HepG2 (cell line): ENCODE data around the gene CD300LF. TPM values are rescaled to one million over a fixed set of nuclear protein-coding genes. Genes with fewer than 3 reads are reported as not detected.

ENCODE experiments used
- NFE2L1 ChIP-seq: sonication (generic); formaldehyde crosslinking; IDR thresholded peaks from 2 replicates; pipeline ENCODE4 v1.4.0; 2020; ENCODE audit warnings: missing genetic modification reagents, mild to moderate bottlenecking, borderline replicate concordance
- ZNF205 ChIP-seq: IDR thresholded peaks from 2 replicates; pipeline ENCODE4 v1.6.1; 2018; ENCODE audit warnings: missing biosample characterization, missing genetic modification reagents
- ZNF552 ChIP-seq: sonication (generic); formaldehyde crosslinking; IDR thresholded peaks from 2 replicates; pipeline ENCODE4 v1.9.0; 2022; ENCODE audit warnings: missing genetic modification reagents, mild to moderate bottlenecking, borderline replicate concordance
- ZNF75D ChIP-seq: sonication (generic); formaldehyde crosslinking; IDR thresholded peaks from 2 replicates; pipeline ENCODE4 v1.8.1; 2023; ENCODE audit warnings: missing genetic modification reagents, mild to moderate bottlenecking, borderline replicate concordance
- ZNF777 ChIP-seq: sonication (generic); formaldehyde crosslinking; IDR thresholded peaks from 2 replicates; pipeline ENCODE4 v1.4.0; 2020; ENCODE audit warnings: missing genetic modification reagents
- ZNF792 ChIP-seq: IDR thresholded peaks from 2 replicates; pipeline ENCODE4 v1.6.1; 2016
- ZNF891 ChIP-seq: sonication (generic); formaldehyde crosslinking; IDR thresholded peaks from 2 replicates; pipeline ENCODE4 v1.5.0; 2020; ENCODE audit warnings: mild to moderate bottlenecking, missing genetic modification reagents
- polyA plus RNA-seq, 8 experiments: library from polyadenylated mRNA; depleted of rRNA in 3 of 8; stranded (reverse) in 7 of 8; unstranded in 1 of 8; fragments of >200 nt; fragmentation: Illumina TruSeq in 4 of 8; extraction: Trizol in 4 of 8; gene quantifications; 2 replicates each; pipeline versions ENCODE4 v1.2.1 to v1.2.3, GENCODE V29; 2011 to 2016; ENCODE audit warnings: low read depth in 4 of 8, missing spikeins in 1 of 8, mixed read lengths in 1 of 8; ENCODE audit not compliant: insufficient read depth in 1 of 8
- total RNA-seq, 5 experiments: library from RNA; depleted of rRNA; stranded (reverse); fragments of >200 nt; fragmentation: Illumina TruSeq; extraction: Trizol; gene quantifications; 2 replicates each; pipeline ENCODE4 v1.2.3, GENCODE V29; 2016; ENCODE audit warnings: low read depth in 1 of 5
- TF ChIP-seq, protein P1 (sequence below): sonication (generic); formaldehyde crosslinking; IDR thresholded peaks from 2 replicates; pipeline ENCODE4 v1.5.1; 2020; ENCODE audit warnings: mild to moderate bottlenecking, missing genetic modification reagents, moderate library complexity
- TF ChIP-seq, protein P2 (sequence below): sonication (generic); formaldehyde crosslinking; IDR thresholded peaks from 2 replicates; pipeline ENCODE4 v1.4.0; 2020; ENCODE audit warnings: missing genetic modification reagents
- TF ChIP-seq, protein P3 (sequence below): sonication (generic); formaldehyde crosslinking; IDR thresholded peaks from 2 replicates; pipeline ENCODE4 v1.8.0; 2022; ENCODE audit warnings: missing genetic modification reagents, mild to moderate bottlenecking, moderate library complexity, borderline replicate concordance
- TF ChIP-seq, protein P4 (sequence below): sonication (generic); formaldehyde crosslinking; IDR thresholded peaks from 2 replicates; pipeline ENCODE4 v1.4.0; 2020; ENCODE audit warnings: missing genetic modification reagents, low read depth, mild to moderate bottlenecking, borderline replicate concordance
- TF ChIP-seq, protein P5 (sequence below): sonication (generic); formaldehyde crosslinking; IDR thresholded peaks from 2 replicates; pipeline ENCODE4 v1.4.0; 2020; ENCODE audit warnings: low read depth, mild to moderate bottlenecking, missing genetic modification reagents
- TF ChIP-seq, protein P6 (sequence below): sonication (generic); formaldehyde crosslinking; IDR thresholded peaks from 2 replicates; pipeline ENCODE4 v1.4.0; 2020; ENCODE audit warnings: missing genetic modification reagents
- TF ChIP-seq, protein P7 (sequence below): IDR thresholded peaks from 2 replicates; pipeline ENCODE4 v1.6.1; 2018; ENCODE audit warnings: missing genetic modification reagents, mild to moderate bottlenecking, missing compliant biosample characterization

CD300LF gene
- total and polyA plus RNA-seq, 2 of the 13 experiments (the other 11 are each of a cell fraction or from before 2014, with no cell fraction given): not detected

DNA sequence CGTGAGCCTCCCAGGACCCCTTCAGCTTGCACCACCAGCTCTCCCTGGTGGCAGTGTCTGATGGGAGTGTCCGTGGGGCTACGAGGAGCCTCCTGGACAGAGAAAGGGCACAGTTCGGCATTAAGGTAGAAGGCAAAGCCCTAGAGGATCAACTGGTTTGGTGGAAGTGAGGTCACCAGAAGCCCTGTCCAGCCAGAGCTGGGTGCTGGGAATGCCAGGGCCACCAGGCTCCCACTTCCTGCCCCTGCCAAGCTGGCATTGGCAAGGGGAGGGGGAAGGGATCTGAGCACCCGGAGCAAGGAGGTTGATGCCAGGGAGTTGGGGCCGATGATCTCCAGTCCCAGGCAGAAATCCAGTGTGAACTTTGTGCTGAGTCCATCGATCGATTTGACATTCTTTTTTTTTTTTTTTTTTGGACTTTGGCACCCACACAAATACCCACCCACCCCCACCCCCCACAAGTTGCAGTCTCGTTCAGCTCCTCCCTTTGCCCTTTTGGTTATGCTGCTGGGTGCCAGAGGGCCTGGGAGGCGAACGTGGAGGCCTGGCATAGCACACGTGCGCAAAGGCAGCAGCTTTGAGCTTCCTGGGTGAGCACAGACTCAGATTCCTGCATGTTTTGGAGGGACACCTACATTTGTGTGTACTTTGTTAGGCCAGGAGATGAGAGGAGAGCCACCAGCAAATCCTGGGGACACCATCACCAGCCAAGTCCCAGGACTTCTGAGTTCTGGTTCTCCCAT is 37.8 kb upstream of the CD300LF start (continued):
- TF ChIP-seq, protein P1, sequence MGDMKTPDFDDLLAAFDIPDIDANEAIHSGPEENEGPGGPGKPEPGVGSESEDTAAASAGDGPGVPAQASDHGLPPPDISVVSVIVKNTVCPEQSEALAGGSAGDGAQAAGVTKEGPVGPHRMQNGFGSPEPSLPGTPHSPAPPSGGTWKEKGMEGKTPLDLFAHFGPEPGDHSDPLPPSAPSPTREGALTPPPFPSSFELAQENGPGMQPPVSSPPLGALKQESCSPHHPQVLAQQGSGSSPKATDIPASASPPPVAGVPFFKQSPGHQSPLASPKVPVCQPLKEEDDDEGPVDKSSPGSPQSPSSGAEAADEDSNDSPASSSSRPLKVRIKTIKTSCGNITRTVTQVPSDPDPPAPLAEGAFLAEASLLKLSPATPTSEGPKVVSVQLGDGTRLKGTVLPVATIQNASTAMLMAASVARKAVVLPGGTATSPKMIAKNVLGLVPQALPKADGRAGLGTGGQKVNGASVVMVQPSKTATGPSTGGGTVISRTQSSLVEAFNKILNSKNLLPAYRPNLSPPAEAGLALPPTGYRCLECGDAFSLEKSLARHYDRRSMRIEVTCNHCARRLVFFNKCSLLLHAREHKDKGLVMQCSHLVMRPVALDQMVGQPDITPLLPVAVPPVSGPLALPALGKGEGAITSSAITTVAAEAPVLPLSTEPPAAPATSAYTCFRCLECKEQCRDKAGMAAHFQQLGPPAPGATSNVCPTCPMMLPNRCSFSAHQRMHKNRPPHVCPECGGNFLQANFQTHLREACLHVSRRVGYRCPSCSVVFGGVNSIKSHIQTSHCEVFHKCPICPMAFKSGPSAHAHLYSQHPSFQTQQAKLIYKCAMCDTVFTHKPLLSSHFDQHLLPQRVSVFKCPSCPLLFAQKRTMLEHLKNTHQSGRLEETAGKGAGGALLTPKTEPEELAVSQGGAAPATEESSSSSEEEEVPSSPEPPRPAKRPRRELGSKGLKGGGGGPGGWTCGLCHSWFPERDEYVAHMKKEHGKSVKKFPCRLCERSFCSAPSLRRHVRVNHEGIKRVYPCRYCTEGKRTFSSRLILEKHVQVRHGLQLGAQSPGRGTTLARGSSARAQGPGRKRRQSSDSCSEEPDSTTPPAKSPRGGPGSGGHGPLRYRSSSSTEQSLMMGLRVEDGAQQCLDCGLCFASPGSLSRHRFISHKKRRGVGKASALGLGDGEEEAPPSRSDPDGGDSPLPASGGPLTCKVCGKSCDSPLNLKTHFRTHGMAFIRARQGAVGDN: peak; percentile 96
- TF ChIP-seq, protein P2, sequence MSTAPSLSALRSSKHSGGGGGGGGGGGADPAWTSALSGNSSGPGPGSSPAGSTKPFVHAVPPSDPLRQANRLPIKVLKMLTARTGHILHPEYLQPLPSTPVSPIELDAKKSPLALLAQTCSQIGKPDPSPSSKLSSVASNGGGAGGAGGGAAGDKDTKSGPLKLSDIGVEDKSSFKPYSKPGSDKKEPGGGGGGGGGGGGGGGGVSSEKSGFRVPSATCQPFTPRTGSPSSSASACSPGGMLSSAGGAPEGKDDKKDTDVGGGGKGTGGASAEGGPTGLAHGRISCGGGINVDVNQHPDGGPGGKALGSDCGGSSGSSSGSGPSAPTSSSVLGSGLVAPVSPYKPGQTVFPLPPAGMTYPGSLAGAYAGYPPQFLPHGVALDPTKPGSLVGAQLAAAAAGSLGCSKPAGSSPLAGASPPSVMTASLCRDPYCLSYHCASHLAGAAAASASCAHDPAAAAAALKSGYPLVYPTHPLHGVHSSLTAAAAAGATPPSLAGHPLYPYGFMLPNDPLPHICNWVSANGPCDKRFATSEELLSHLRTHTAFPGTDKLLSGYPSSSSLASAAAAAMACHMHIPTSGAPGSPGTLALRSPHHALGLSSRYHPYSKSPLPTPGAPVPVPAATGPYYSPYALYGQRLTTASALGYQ (CRISPR knock-in tag): peak; percentile 86; the same call in 1 of the 2 replicates
- peak; percentile 60; the same call in 1 of the 2 replicates for TF ChIP-seq ZNF792 (CRISPR knock-in tag)
- no peak for TF ChIP-seq NFE2L1
- peak; percentile 17; the same call in 1 of the 2 replicates for TF ChIP-seq ZNF891 (CRISPR knock-in tag)
- TF ChIP-seq, protein P3, sequence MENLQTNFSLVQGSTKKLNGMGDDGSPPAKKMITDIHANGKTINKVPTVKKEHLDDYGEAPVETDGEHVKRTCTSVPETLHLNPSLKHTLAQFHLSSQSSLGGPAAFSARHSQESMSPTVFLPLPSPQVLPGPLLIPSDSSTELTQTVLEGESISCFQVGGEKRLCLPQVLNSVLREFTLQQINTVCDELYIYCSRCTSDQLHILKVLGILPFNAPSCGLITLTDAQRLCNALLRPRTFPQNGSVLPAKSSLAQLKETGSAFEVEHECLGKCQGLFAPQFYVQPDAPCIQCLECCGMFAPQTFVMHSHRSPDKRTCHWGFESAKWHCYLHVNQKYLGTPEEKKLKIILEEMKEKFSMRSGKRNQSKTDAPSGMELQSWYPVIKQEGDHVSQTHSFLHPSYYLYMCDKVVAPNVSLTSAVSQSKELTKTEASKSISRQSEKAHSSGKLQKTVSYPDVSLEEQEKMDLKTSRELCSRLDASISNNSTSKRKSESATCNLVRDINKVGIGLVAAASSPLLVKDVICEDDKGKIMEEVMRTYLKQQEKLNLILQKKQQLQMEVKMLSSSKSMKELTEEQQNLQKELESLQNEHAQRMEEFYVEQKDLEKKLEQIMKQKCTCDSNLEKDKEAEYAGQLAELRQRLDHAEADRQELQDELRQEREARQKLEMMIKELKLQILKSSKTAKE (CRISPR knock-in tag): peak; percentile 69; the same call in 1 of the 2 replicates
- TF ChIP-seq ZNF205 (CRISPR knock-in tag): 0 out of 2 replicates have a peak, but pooled peaks have one; percentile 26
- TF ChIP-seq, protein P4, sequence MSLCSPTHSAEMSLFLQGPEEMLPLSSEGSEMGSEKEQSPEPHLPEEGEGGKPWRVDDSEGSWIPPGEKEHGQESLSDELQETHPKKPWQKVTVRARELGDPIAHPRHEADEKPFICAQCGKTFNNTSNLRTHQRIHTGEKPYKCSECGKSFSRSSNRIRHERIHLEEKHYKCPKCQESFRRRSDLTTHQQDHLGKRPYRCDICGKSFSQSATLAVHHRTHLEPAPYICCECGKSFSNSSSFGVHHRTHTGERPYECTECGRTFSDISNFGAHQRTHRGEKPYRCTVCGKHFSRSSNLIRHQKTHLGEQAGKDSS (CRISPR knock-in tag): peak; percentile 82
- TF ChIP-seq, protein P5, sequence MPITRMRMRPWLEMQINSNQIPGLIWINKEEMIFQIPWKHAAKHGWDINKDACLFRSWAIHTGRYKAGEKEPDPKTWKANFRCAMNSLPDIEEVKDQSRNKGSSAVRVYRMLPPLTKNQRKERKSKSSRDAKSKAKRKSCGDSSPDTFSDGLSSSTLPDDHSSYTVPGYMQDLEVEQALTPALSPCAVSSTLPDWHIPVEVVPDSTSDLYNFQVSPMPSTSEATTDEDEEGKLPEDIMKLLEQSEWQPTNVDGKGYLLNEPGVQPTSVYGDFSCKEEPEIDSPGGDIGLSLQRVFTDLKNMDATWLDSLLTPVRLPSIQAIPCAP (CRISPR knock-in tag): no peak; the same call in 1 of the 2 replicates
- TF ChIP-seq, protein P6, sequence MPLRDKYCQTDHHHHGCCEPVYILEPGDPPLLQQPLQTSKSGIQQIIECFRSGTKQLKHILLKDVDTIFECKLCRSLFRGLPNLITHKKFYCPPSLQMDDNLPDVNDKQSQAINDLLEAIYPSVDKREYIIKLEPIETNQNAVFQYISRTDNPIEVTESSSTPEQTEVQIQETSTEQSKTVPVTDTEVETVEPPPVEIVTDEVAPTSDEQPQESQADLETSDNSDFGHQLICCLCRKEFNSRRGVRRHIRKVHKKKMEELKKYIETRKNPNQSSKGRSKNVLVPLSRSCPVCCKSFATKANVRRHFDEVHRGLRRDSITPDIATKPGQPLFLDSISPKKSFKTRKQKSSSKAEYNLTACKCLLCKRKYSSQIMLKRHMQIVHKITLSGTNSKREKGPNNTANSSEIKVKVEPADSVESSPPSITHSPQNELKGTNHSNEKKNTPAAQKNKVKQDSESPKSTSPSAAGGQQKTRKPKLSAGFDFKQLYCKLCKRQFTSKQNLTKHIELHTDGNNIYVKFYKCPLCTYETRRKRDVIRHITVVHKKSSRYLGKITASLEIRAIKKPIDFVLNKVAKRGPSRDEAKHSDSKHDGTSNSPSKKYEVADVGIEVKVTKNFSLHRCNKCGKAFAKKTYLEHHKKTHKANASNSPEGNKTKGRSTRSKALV (CRISPR knock-in tag): peak; percentile 77; the same call in 1 of the 2 replicates
- peak; percentile 69; the same call in 1 of the 2 replicates for TF ChIP-seq ZNF777
- TF ChIP-seq, protein P7, sequence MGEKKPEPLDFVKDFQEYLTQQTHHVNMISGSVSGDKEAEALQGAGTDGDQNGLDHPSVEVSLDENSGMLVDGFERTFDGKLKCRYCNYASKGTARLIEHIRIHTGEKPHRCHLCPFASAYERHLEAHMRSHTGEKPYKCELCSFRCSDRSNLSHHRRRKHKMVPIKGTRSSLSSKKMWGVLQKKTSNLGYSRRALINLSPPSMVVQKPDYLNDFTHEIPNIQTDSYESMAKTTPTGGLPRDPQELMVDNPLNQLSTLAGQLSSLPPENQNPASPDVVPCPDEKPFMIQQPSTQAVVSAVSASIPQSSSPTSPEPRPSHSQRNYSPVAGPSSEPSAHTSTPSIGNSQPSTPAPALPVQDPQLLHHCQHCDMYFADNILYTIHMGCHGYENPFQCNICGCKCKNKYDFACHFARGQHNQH (CRISPR knock-in tag): peak; percentile 26; the same call in 1 of the 2 replicates
- TF ChIP-seq ZNF75D: no peak
- TF ChIP-seq ZNF552 (CRISPR knock-in tag): no peak; the same call in 1 of the 2 replicates
